PC-3 (cell line): ENCODE results near the gene ARHGAP31.
"Not testable (repeated sequence)": the region's sequence is repeated elsewhere in the genome, so short reads cannot be mapped to it uniquely, and the experiment has no call there.

Experiments used
- EZH2phosphoT487 ChIP-seq: fragments of 300-600 bp; sonication (generic); IDR thresholded peaks from 2 replicates; pipeline ENCODE4 v1.6.1; 2018; ENCODE audit warnings: mild to moderate bottlenecking, antibody characterized with exemption, low read length, borderline replicate concordance
- TF ChIP-seq, protein P1 (sequence below): fragments of 300-600 bp; sonication (generic); conservative IDR thresholded peaks from 2 replicates; pipeline ENCODE4 v1.5.1; 2017; ENCODE audit warnings: antibody characterized with exemption, low read depth, mild to moderate bottlenecking, low read length

DNA sequence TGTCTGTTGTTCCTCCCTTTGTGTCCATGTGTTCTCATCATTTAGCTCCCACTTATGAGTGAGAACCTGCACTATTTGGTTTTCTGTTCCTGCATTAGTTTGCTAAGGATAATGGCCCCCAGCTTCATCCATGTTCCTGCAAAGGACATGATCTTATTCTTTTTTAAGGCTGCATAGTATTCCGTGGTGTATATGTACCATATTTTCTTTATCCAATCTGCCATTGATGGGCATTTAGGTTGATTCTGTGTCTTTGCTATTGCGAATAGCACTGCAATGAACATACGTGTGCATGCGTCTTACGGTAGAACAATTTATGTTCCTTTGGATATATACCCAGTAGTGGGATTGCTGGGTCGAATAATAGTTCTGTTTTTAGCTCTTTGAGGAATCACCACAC lies 77.6 kb downstream of the ARHGAP31 start:
- not testable (repeated sequence) for TF ChIP-seq EZH2phosphoT487
- TF ChIP-seq, protein P1, sequence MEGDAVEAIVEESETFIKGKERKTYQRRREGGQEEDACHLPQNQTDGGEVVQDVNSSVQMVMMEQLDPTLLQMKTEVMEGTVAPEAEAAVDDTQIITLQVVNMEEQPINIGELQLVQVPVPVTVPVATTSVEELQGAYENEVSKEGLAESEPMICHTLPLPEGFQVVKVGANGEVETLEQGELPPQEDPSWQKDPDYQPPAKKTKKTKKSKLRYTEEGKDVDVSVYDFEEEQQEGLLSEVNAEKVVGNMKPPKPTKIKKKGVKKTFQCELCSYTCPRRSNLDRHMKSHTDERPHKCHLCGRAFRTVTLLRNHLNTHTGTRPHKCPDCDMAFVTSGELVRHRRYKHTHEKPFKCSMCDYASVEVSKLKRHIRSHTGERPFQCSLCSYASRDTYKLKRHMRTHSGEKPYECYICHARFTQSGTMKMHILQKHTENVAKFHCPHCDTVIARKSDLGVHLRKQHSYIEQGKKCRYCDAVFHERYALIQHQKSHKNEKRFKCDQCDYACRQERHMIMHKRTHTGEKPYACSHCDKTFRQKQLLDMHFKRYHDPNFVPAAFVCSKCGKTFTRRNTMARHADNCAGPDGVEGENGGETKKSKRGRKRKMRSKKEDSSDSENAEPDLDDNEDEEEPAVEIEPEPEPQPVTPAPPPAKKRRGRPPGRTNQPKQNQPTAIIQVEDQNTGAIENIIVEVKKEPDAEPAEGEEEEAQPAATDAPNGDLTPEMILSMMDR: not testable (repeated sequence)
